GM12875 (cell line): ENCODE results near the gene CETN1.

ENCODE experiments used
- H3K4me3 ChIP-seq: one replicate; pipeline ENCODE4 v1.5.1; 2011; ENCODE audit warnings: low read depth, low read length, control low read depth
- TF ChIP-seq, protein P1 (sequence below): IDR thresholded peaks from 2 replicates; pipeline ENCODE4 v1.5.1; 2011; ENCODE audit warnings: low read depth, mild to moderate bottlenecking, control low read depth, inconsistent platforms, low read length, moderate library complexity, borderline replicate concordance; ENCODE audit not compliant: insufficient read depth

Gene CETN1

DNA sequence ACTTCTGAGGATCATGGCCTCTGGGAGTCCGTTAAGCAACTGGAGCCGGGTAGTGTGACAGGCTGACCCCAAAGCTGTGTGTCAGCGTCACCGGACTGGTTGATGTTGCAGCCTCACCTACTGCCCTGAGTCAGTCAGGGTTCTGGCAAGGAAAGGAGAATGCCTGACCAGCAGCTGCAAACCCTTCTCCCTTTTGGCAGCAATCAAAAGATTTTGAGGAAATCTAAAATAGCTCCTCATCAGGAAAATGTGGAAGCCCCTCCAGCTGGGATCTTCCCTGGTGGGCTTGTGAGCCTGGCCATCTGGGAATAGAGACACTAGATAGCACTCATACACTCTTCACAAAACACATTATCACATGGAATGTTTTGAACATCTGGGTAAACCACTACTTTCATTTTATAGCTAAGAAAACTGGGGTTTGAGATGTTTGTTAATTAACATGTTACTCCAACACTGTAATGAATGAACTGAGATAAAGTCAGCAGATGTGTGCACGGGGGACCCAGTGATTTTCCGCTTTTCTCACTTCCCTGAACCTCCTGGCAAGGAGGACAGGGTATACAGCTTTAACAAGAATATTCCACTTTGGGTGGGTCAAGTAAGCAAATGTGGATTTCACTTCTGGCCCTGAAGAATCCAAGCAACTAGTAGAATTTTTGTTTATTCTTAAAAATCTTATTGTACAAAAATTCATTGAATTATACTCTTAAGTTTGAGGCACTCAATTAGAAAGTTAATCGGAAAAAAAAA is 41.3 kb downstream of the CETN1 start:
- no peak overlapping the region for H3K4me3 ChIP-seq
- TF ChIP-seq, protein P1, sequence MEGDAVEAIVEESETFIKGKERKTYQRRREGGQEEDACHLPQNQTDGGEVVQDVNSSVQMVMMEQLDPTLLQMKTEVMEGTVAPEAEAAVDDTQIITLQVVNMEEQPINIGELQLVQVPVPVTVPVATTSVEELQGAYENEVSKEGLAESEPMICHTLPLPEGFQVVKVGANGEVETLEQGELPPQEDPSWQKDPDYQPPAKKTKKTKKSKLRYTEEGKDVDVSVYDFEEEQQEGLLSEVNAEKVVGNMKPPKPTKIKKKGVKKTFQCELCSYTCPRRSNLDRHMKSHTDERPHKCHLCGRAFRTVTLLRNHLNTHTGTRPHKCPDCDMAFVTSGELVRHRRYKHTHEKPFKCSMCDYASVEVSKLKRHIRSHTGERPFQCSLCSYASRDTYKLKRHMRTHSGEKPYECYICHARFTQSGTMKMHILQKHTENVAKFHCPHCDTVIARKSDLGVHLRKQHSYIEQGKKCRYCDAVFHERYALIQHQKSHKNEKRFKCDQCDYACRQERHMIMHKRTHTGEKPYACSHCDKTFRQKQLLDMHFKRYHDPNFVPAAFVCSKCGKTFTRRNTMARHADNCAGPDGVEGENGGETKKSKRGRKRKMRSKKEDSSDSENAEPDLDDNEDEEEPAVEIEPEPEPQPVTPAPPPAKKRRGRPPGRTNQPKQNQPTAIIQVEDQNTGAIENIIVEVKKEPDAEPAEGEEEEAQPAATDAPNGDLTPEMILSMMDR = no peak

DNA sequence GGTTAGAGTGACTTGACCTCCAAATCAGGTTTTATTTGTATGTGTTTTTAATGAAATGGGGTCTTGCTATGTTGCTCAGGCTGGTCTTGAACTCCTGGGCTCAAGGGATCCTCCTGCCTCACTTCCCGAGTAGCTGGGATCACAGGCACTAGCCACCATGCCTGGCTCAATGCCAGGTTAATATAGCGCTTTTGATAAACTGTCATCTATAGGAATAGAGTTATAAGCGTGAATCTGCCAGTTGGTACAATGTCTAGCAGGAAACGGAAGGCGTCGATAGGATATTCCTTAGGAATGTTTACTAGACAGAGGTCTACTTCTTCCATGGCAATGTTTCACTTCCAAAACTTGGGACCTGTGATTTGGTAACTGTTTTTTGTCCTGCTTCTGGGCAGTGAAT is 42.1 kb downstream of the CETN1 start:
- no peak overlapping the region for H3K4me3 ChIP-seq
- TF ChIP-seq, protein P1 = no peak

DNA sequence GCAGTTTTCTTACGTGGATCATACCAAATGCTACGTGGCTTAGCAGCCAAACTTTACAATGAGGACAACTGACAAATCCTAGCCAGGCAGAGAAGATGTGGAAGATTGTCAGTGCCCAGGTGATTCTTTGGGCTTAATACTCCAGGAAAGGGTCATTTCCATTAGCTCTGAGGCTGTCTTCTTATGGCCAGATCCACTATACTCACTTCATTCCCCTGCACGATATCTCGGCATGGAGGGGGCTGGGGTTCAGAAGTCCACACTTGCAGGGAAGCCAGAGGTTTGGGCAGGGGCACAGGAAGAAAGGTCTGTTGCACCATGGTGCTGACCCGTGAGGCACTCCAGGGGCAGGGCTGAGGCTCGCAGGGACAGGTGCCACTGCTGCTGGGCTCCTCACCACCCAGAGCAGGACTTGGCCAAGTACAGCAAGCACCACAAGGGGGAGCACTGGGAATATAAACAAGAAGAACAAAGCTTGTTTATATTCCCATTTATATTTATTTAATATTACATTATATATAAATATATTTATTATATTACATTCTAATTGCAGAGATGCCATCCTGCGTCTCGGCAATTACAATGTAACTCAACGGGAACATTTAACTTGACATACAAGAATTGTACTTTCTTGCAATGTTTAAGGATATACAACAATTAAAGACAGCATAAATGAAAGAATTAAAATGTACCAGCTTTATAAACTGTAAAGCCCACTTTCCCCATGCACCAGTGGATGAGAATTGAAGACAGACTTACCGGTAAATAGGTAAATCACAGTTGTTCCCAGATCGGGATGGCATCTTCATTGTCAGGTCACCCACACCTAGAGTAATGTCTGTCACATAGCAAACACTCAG is 43.8 kb downstream of the CETN1 start:
- TF ChIP-seq, protein P1 = peak; percentile 54; the same call in 1 of the 2 replicates

DNA sequence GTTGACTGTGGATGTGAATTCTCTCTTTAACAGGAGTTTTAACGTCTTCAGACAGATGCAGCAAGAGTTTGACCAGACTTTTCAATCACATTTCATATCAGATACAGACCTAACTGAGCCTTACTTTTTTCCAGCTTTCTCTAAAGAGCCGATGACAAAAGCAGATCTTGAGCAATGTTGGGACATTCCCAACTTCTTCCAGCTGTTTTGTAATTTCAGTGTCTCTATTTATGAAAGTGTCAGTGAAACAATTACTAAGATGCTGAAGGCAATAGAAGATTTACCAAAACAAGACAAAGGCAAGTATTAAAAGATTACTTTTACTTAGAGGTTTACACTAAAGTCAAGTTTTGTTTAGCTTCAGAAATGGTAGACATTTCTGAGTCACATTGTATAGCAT is 47.1 kb downstream of the CETN1 start:
- TF ChIP-seq, protein P1 = no peak

More for the DNA sequence above, 43.8 kb downstream of the CETN1 start:
- no peak overlapping the region for H3K4me3 ChIP-seq

DNA sequence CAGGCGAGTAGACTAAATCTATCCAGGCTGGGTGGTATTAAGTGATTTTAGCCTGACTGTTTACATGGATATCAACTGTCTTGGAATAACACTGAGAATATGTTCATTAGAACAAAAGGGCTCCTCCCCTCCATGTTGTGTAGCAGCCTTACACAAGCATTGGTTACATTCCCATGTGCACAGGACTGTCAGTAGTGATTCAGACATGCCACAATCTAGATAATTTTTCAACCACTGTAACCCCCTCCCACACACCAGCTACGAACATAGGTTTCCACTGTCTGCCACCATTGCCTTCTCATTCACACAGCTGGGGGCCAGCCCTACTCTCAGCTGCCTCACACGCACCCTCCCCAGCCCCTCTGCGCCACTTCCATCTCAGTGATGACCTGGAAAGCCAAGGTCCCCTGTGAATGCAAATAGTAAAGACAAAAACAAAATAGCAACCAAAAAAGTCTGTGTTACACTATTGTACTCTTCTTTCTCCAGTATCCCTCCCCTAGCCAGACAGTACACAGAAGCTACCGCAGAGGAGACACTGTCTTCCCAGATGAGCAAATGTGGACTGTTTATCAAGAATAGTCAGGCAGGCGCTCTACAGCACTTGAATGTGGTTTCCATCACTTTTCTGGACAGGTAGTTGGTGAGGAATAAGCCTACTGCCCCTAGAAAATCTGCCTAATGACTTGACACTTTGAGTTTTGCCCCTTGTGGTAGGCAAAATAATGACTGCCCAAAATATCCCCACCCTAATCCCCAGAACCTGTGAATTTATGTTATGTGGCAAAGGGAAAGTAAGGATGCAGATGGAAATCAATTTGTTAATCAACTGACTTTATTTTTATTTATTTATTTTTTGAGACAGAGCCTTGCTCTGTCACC is 49.3 kb downstream of the CETN1 start:
- H3K4me3 ChIP-seq = no peak overlapping the region
- TF ChIP-seq, protein P1 = peak; percentile 27; the same call in 1 of the 2 replicates

More for the DNA sequence above, 47.1 kb downstream of the CETN1 start:
- no peak overlapping the region for H3K4me3 ChIP-seq

DNA sequence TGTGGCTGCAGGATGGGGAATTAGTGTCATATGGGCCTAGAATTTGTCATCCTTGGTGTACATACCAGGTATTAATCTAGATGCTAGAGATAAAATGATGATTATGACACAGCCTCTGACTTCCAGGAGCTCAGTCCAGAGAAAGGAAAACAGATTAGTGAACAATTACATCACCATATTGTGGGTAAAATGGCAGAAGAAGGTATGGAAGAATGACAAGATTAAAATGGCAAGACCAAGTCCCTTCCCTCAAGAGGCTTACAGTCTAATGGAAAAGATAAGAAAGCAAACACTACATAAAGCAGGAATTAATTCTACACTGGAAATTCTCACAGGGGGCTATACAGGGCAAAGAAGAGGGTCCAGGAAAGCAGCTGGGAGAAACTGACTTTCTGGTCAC is 51.4 kb downstream of the CETN1 start:
- H3K4me3 ChIP-seq = no peak overlapping the region
- TF ChIP-seq, protein P1 = no peak
